ENCODE measurements around the gene NF2.

NF2 gene

GRCh38 chr22:29702000-29702930 is 98.8 kb downstream of the NF2 start:
- DNase-seq (ENCODE audit: low read depth in 3 of 3), result no peak

DNA sequence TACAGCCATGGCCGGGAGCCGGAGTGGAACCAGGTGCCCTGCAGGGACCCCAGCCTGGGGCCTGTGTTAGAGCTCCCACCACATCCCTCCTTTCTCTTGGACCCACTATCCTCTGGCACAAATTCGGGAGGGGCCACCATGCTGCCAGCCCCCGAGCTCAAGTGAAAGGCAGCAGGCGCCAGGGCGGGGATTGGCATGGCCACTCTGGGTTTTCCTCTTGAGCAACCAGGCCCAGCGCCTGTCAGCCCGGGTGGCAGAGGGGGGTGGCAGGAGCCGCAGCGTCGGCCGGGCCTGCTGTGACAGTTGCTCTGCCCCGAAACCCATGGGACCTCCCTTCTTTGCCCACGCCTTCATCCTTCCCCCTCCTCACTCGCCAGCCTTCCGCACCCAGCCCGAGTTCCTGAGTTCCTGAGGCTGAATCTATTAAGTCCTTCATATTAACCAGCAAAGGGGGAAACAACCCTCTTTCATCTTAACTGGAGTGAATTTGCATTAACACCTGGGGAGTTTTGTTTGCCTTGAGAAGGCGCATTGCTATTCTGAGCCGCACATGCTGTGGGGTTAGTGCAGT is 99.6 kb downstream of the NF2 start:
- no peak for DNase-seq (ENCODE audit: low read depth in 3 of 3)

DNA sequence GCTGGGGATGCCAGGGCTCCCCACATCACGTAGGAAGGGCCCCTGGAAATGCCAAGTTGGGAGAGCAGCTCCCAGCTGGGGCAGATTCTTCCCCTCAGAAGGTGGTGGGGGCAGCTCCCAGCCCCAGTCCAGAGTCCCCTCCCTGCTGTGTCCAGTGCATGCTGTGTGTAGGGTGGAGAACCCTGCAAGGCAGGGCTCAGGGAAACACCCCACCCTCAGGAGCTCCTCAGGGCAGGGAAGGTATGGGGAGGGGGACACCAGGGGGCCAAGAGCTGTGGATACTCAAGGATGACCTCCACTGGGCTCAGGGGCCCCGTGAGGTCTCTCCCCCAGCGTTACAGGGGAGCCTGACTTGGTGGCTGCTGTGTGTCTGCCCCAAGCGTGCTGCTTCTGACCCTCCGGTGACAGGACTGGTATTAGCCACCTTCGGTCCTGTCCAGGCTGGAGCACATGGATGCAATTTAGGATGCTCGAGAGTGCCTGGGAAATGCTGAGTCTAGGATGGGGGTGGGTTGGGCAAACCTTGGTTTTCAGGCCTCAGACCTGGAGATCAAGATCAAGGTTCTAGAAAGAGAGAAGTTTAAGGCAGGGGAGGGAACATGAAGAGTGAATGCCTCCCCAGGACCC is 100.2 kb downstream of the NF2 start:
- no peak for DNase-seq (ENCODE audit: low read depth in 3 of 3)

- no peak for DNase-seq (ENCODE audit: low read depth in 3 of 3)
These were observed 101.3 kb downstream of the NF2 start for GRCh38 chr22:29704528-29705285.

DNA sequence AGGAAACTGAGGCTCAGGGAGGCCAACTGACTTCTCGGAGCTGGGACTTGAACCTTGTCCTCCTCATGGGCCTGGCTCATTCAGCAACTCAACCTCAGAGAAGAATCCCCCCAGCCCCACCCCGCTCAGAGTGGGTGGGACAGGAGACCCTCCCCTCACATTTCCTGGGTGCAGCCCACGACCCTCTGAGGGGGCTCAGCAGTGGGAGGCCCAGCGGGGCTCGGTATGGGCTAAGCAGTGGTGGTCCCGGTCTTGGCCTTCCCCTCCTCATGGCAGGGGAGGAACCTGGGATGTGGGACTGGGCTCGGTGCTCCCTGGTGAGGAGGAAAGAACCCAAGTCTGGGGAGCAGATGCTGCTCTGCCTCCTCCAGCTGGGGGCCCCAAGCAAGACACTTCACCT is 102.2 kb downstream of the NF2 start:
- DNase-seq (ENCODE audit: low read depth in 3 of 3), result no peak

GRCh38 chr22:29706486-29706885 is 103.1 kb downstream of the NF2 start:
- no peak for DNase-seq (ENCODE audit: low read depth in 3 of 3)

DNA sequence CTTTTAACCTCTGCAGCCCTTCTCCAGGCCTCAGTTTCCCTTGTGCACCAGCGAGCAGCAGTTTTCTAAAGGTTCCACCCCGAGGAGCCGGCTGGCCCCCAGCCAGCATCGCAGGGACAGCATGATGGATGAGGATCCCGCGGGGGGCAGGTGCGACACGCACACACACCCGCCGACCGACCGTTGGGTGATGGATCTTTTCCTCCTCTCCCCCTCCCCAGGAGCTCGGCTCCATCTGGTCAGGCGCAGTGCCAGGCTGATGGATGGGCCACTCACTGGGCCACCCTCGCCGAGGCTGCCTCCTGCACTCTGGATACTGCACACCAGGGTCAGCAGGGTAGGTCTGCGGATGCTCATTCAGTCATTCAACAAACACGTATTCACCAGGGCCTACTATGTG is 103.6 kb downstream of the NF2 start:
- DNase-seq (ENCODE audit: low read depth in 3 of 3), result no peak

DNA sequence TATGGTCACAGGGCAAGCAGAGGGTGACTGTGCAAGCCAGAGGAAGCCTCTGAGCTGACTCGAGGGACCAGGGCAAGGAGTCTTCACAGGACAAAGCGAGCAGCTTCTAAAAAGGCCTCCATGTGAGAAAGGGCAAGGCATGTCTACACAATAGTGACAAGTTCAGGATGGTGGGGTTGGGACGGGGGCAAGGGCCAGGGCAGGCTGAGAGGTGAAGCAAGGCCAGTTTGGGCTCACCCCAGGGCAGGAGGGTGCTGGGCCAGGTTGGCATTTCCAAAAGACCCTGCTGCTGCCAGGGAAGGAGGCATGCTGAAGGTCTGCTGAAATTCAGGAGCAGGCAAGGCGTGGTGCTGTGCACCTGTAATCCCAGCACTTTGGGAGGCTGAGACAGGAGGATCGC is 104.0 kb downstream of the NF2 start:
- no peak for DNase-seq (ENCODE audit: low read depth in 3 of 3)

- DNase-seq (ENCODE audit: low read depth in 3 of 3), result no peak
These were observed 106.8 kb downstream of the NF2 start for GRCh38 chr22:29710193-29710592.

DNA sequence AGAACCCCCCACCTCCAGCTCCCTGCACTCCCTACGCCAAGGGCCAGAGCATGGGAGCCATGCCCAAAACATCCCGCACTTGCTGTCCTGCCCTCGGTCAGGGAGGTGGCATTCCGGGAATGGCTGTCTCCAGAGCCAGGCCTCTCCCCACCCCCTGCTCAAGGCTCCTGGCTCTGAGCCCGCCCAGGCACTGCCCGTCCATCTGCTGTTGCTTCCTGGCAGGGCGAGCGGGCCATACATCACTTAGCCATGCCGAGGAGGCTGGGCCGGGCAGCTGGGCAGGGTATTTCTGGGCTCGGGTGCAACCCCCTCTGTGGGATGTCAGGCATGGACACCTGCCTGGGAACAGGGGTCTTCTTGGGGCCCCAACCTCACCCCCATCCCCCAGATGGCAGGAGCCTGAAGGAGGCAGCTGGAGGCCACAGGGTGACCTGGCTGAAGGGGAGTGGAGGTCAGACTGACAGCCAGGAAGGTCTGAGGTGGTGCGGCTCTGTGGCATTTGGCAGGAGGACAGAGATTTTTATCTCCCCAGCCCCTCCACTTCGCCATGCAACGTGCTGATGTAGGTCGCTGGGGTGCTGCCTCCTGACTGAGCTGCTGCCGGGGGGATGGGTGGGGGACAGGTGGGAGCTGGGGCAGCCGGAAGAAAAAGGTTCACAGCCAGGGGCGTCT is 107.6 kb downstream of the NF2 start:
- DNase-seq (ENCODE audit: low read depth in 3 of 3), result no peak

GRCh38 chr22:29712119-29712518 is 108.7 kb downstream of the NF2 start:
- no peak for DNase-seq (ENCODE audit: low read depth in 3 of 3)

GRCh38 chr22:29713156-29713727 is 109.8 kb downstream of the NF2 start:
- DNase-seq (ENCODE audit: low read depth in 3 of 3), result no peak

DNA sequence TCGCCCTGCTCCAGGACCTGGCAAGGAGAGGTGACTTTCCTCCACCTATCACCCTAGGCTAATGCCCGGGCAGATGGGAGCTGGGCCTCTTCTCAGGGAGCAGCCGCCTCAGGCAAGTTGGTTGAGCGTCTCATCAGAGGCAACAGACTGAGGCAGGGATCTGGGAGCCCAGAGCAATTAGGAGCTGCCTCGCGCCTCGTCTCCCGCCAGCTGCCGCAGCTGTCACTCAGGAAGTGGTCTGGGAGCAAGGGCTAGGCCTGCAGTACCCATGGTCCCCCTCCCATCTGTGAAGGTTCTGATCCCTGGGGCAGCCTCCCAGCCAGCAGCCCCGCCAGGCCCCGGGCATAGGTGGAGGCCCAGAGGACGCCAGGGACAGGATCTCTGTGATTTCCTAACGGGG is 111.8 kb downstream of the NF2 start:
- no peak for DNase-seq (ENCODE audit: low read depth in 3 of 3)

DNA sequence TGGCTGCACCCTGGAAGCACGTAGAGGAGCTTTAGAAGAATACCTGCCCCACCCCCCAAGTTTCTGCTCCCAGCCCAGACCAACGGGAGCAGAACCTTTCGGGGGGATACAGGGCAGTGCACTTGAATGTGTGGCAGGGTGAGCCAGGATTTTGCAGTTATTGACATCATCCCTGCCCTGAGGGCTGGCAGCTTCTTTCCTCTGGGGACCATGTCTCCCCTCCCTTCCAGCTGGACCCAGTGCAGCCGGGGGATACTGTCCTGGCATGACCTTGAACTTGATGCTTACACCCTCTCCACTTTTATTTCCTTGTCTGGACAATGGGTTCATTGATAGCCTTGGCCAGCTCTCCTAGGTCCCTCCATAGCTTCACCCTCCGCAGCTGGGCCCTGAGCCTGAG is 112.3 kb downstream of the NF2 start:
- DNase-seq (ENCODE audit: low read depth in 3 of 3), result no peak

GRCh38 chr22:29716814-29717545 is 113.5 kb downstream of the NF2 start:
- no peak for DNase-seq (ENCODE audit: low read depth in 3 of 3)

DNA sequence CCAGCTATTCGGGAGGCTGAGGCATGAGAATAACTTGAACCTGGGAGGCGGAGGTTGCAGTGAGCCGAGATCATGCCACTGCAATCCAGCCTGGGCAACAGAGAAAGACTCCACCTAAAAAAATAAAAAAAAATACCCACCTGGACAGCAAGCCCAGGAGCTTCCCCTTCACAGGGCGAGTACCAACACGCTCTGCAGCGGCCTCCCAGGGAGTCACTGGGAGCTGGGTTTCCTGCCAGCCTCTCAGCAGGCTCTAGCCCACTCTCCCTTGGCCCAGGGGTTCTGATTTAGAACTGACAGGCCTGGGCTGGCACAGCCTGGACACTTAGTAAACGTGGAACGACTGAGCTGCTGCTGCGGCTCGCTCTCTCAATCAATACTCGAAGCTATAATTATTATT is 114.4 kb downstream of the NF2 start:
- no peak for DNase-seq (ENCODE audit: low read depth in 3 of 3)

GRCh38 chr22:29718949-29719898 is 115.8 kb downstream of the NF2 start:
- DNase-seq (ENCODE audit: low read depth in 3 of 3), result no peak

- no peak for DNase-seq (ENCODE audit: low read depth in 3 of 3)
These were observed 116.6 kb downstream of the NF2 start, which contains the start of gene CABP7 for GRCh38 chr22:29719899-29720645. Gene CABP7 (plus strand): TSS chr22:29720003. CDS start chr22:29720425, 422 bp downstream.
